HCT116 (cell line): Measurements from ENCODE around the gene NHSL2. TPM values are rescaled to one million over a fixed set of nuclear protein-coding genes. Genes with fewer than 3 reads are reported as not detected.

Source experiments
- ATAC-seq: fragments of 200-7000 bp; cut with Tn5 transposase; 2 replicates; pipeline ENCODE4 v1.9.1; 2020; ENCODE audit warnings: mild to moderate bottlenecking, moderate library complexity
- BruUV-seq: library from RNA; stranded (reverse); fragments of 400-500 nt; replicated peaks from 2 replicates; lab custom pipeline; 2021; lab: Mats Ljungman, UMichigan
- CTCF ChIA-PET: fragments of 300-600 bp; sonication (Branson Sonifier 250); formaldehyde crosslinking; loops from one replicate; lab custom pipeline; 2021; ENCODE audit warnings: antibody characterized with exemption; lab: Charles Lee
- POLR2A ChIA-PET: fragments of 300-600, 350-600 bp; sonication (Branson Sonifier 250); formaldehyde crosslinking; loops from one replicate; lab custom pipeline; 2021; ENCODE audit warnings: antibody characterized with exemption; lab: Charles Lee
- RAD21 ChIA-PET, 2 experiments: fragments of 300-600 bp; sonication (Branson Sonifier 250); formaldehyde crosslinking; loops; one replicate each; lab custom pipeline; 2023; ENCODE audit warnings: low total read pairs in 2 of 2; ENCODE audit not compliant: uncharacterized antibody in 2 of 2, unreplicated experiment in 2 of 2, low non-redundant PET in 1 of 2; lab: Charles Lee
- DNase-seq: peaks from one replicate; pipeline ENCODE4 v3.0.0-alpha.2; 2010; ENCODE audit warnings: low read depth, low spot score
- H2AFZ ChIP-seq: fragments of 200-600 bp; shearing (Covaris generic), sonication (generic); 2 replicates; pipeline ENCODE4 v1.6.1; 2017; ENCODE audit warnings: low read depth, mixed run types, mixed read lengths, antibody characterized with exemption, low read length; ENCODE audit not compliant: poor library complexity, severe bottlenecking
- H3K27ac ChIP-seq: 2 replicates; pipeline ENCODE4 v1.5.1; 2012; ENCODE audit warnings: low read depth, low read length
- H3K27me3 ChIP-seq: fragments of 200-600 bp; sonication (generic); 2 replicates; pipeline ENCODE4 v1.6.1; 2016; ENCODE audit warnings: mixed run types, low read length, mixed read lengths; ENCODE audit not compliant: insufficient read depth
- H3K36me3 ChIP-seq, 2 experiments: fragments of 200-500 bp in 1 of 2; fragments of 200-600 bp in 1 of 2; sonication (Bioruptor generic) in 1 of 2; sonication (generic) in 1 of 2; 2 replicates each; pipeline versions ENCODE4 v1.5.1 to v1.6.1; 2014 to 2016; ENCODE audit warnings: low read length in 2 of 2, inconsistent platforms in 1 of 2, mixed read lengths in 1 of 2, mixed run types in 1 of 2; ENCODE audit not compliant: insufficient read depth in 2 of 2, control insufficient read depth in 1 of 2
- H3K4me1 ChIP-seq, 2 experiments: fragments of 200-600 bp in 1 of 2; sonication (generic) in 1 of 2; 2 replicates each; pipeline versions ENCODE4 v1.5.1 to v1.6.1; 2012 to 2017; ENCODE audit warnings: low read length in 2 of 2, inconsistent platforms in 1 of 2, mild to moderate bottlenecking in 1 of 2, mixed read lengths in 1 of 2, mixed run types in 1 of 2, moderate library complexity in 1 of 2; ENCODE audit not compliant: insufficient read depth in 2 of 2, control insufficient read depth in 1 of 2
- H3K4me2 ChIP-seq: fragments of 200-600 bp; sonication (generic); 2 replicates; pipeline ENCODE4 v1.6.1; 2017; ENCODE audit warnings: mixed run types, low read length, mixed read lengths
- H3K4me3 ChIP-seq, 2 experiments: fragments of 200-600 bp in 1 of 2; sonication (generic) in 1 of 2; replicated peaks in 1 of 2; 2 replicates each; pipeline ENCODE4 v1.5.1; 2011 to 2016; ENCODE audit warnings: low read length in 2 of 2, control low read depth in 1 of 2, low read depth in 1 of 2, mild to moderate bottlenecking in 1 of 2, mixed read lengths in 1 of 2, mixed run types in 1 of 2
- H3K79me2 ChIP-seq: fragments of 200-600 bp; sonication (generic); 2 replicates; pipeline ENCODE4 v1.6.1; 2017; ENCODE audit warnings: mild to moderate bottlenecking, mixed run types, low read length, moderate library complexity, mixed read lengths; ENCODE audit not compliant: insufficient read depth
- H3K9ac ChIP-seq: fragments of 200-600 bp; sonication (generic); 2 replicates; pipeline ENCODE4 v1.6.1; 2016; ENCODE audit warnings: low read length, mixed read lengths
- H3K9me2 ChIP-seq: fragments of 200-600 bp; sonication (generic), shearing (Covaris generic); 2 replicates; pipeline ENCODE4 v1.6.1; 2017; ENCODE audit warnings: mixed run types, mild to moderate bottlenecking, moderate library complexity; ENCODE audit not compliant: insufficient read depth
- H3K9me3 ChIP-seq, 2 experiments: fragments of 200-500 bp in 1 of 2; fragments of 200-600 bp in 1 of 2; sonication (Bioruptor generic) in 1 of 2; sonication (generic) in 1 of 2; 2 replicates each; pipeline ENCODE4 v1.6.1; 2014 to 2017; ENCODE audit warnings: low read length in 2 of 2, mixed read lengths in 2 of 2, inconsistent platforms in 1 of 2, low read depth in 1 of 2, mild to moderate bottlenecking in 1 of 2, mixed run types in 1 of 2, moderate library complexity in 1 of 2; ENCODE audit not compliant: control insufficient read depth in 1 of 2, insufficient read depth in 1 of 2
- H4K20me1 ChIP-seq: fragments of 200-600 bp; sonication (generic), shearing (Covaris generic); 2 replicates; pipeline ENCODE4 v1.6.1; 2017; ENCODE audit warnings: mixed run types, mild to moderate bottlenecking, moderate library complexity; ENCODE audit not compliant: insufficient read depth
- CEBPB ChIP-seq: IDR thresholded peaks from 2 replicates; pipeline ENCODE4 v1.6.1; 2012; ENCODE audit warnings: low read depth
- ELF1 ChIP-seq: IDR thresholded peaks from 2 replicates; pipeline ENCODE4 v1.6.1; 2012; ENCODE audit warnings: low read depth, borderline replicate concordance
- EZH2phosphoT487 ChIP-seq: fragments of 200-600 bp; IDR thresholded peaks from 2 replicates; pipeline ENCODE4 v1.6.1; 2018; ENCODE audit warnings: antibody characterized with exemption, borderline replicate concordance
- FOSL1 ChIP-seq: IDR thresholded peaks from 2 replicates; pipeline ENCODE4 v1.6.1; 2012; ENCODE audit warnings: low read depth
- POLR2A ChIP-seq: IDR thresholded peaks from 2 replicates; pipeline ENCODE4 v1.7.0; 2011; ENCODE audit warnings: borderline replicate concordance; ENCODE audit not compliant: insufficient read depth, insufficient read length; ENCODE audit errors: extremely low read depth
- POLR2AphosphoS5 ChIP-seq: IDR thresholded peaks from 2 replicates; pipeline ENCODE4 v1.6.1; 2011; ENCODE audit warnings: mild to moderate bottlenecking, low read depth, low read length, moderate library complexity
- SIN3A ChIP-seq: IDR thresholded peaks from 2 replicates; pipeline ENCODE4 v1.6.1; 2012; ENCODE audit warnings: low read depth
- SP1 ChIP-seq: IDR thresholded peaks from 2 replicates; pipeline ENCODE4 v1.6.1; 2012; ENCODE audit warnings: low read depth
- ZFX ChIP-seq: fragments of 450-650 bp; IDR thresholded peaks from 2 replicates; pipeline ENCODE4 v1.6.1; 2017
- ZNF274 ChIP-seq: fragments of 200-500 bp; sonication (Bioruptor generic); IDR thresholded peaks from 2 replicates; pipeline ENCODE4 v1.6.1; 2014; ENCODE audit warnings: mild to moderate bottlenecking, low read depth, low read length, inconsistent platforms
- intact Hi-C: fragments of 100-400 bp; cut with micrococcal nuclease; formaldehyde crosslinking; loops from 2 replicates; pipeline ENCODE4 v1.10.0; 2022
- total RNA-seq: library from RNA; stranded (reverse); gene quantifications from one replicate; pipeline ENCODE4 v1.2.1, GENCODE V29; 2021; ENCODE audit not compliant: unreplicated experiment
- TF ChIP-seq, protein P1 (sequence below), 3 experiments: fragments of 200-600 bp in 1 of 3; sonication (generic) in 1 of 3; IDR thresholded peaks in 2 of 3; conservative IDR thresholded peaks in 1 of 3; 2 replicates each; pipeline ENCODE4 v1.5.1; 2012 to 2017; ENCODE audit warnings: low read depth in 2 of 3, low read length in 2 of 3, antibody characterized with exemption in 1 of 3, borderline replicate concordance in 1 of 3, control low read depth in 1 of 3, mild to moderate bottlenecking in 1 of 3, mixed read lengths in 1 of 3, mixed run types in 1 of 3, moderate library complexity in 1 of 3; ENCODE audit not compliant: insufficient read depth in 1 of 3
- TF ChIP-seq, protein P2 (sequence below): IDR thresholded peaks from 2 replicates; pipeline ENCODE4 v1.6.1; 2012
- TF ChIP-seq, protein P3 (sequence below): IDR thresholded peaks from 2 replicates; pipeline ENCODE4 v1.6.1; 2012

The NHSL2 gene
- total RNA-seq, 1 experiment from 2014 or later = 0.22 TPM

DNA sequence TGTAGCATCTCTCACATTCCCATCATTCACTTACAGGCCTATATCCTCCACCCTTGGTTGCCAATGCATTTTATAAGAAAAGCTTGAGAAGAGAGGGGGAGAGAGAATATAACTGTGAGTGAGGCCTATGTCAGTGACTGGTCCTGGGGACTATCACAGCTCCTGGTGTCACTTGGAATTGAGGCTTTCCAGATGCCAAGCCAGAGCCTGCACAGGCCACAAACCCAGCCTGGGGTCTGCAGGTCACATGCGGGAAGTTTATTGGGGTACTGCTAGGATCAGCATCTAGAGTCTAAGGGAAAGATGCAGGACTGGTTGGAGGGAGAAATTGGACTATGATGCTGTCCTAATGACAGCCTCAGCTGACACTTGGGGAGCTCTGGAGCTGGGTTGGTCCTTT is 173.5 kb downstream of the NHSL2 start:
- no peak for ATAC-seq
- no peak for DNase-seq

DNA sequence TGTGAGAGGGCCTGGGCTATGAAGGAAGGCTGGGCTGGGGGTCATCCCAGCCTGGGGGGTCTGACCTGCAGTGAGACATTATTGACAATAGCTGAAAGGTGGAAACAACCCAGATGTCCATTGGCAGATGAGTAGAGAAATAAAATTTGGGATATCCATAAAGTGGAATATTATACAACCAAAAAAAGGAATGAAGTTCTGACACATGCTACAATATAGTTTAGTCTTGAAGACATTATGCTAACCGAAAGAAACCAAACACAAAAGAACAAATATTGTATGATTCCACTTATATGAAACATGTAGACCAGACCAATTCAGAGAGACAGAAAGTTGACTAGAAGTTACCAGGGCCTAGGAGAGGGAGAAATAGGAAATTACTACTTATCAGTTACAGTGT is 176.3 kb downstream of the NHSL2 start:
- Histone ChIP-seq H3K9me2 (no peaks in the 10 kb centered on the region), H3K4me1 (no peaks in the 10 kb centered on the region), H3K9me3 (no peaks in the 10 kb centered on the region), H3K79me2 (no peaks in the 10 kb centered on the region), H3K9ac (no peak overlapping the region), H3K4me2 (no peak overlapping the region), H4K20me1 (no peaks in the 10 kb centered on the region), H2AFZ (no peak overlapping the region), H3K36me3 (no peaks in the 10 kb centered on the region), H3K27me3 (no peaks in the 10 kb centered on the region), H3K27ac (no peak overlapping the region), H3K4me3 (no peak overlapping the region)
- BruUV-seq = no TSS peak
- POLR2A ChIA-PET = no interaction called here
- ATAC-seq (no peak), DNase-seq (no peak)
- intact Hi-C loops = no loop called here
- no peak for TF ChIP-seq FOSL1
- no peak for TF ChIP-seq CEBPB
- TF ChIP-seq, protein P1, sequence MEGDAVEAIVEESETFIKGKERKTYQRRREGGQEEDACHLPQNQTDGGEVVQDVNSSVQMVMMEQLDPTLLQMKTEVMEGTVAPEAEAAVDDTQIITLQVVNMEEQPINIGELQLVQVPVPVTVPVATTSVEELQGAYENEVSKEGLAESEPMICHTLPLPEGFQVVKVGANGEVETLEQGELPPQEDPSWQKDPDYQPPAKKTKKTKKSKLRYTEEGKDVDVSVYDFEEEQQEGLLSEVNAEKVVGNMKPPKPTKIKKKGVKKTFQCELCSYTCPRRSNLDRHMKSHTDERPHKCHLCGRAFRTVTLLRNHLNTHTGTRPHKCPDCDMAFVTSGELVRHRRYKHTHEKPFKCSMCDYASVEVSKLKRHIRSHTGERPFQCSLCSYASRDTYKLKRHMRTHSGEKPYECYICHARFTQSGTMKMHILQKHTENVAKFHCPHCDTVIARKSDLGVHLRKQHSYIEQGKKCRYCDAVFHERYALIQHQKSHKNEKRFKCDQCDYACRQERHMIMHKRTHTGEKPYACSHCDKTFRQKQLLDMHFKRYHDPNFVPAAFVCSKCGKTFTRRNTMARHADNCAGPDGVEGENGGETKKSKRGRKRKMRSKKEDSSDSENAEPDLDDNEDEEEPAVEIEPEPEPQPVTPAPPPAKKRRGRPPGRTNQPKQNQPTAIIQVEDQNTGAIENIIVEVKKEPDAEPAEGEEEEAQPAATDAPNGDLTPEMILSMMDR (IDR thresholded peaks at IDR 0.05 in 2 of 3, conservative IDR thresholded peaks at IDR 0.05 in 1 of 3; ENCODE audit: borderline replicate concordance in 1 of 3, insufficient read depth in 1 of 3, low read depth in 2 of 3, low read length in 2 of 3) = no peak
- TF ChIP-seq, protein P2, sequence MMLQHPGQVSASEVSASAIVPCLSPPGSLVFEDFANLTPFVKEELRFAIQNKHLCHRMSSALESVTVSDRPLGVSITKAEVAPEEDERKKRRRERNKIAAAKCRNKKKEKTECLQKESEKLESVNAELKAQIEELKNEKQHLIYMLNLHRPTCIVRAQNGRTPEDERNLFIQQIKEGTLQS = no peak
- TF ChIP-seq POLR2A = no peak
- no peak for TF ChIP-seq ZFX
- TF ChIP-seq SP1 = no peak
- TF ChIP-seq EZH2phosphoT487 = no peak
- no peak for TF ChIP-seq ZNF274
- no peak for TF ChIP-seq POLR2AphosphoS5
- TF ChIP-seq, protein P3, sequence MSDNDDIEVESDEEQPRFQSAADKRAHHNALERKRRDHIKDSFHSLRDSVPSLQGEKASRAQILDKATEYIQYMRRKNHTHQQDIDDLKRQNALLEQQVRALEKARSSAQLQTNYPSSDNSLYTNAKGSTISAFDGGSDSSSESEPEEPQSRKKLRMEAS = no peak
- TF ChIP-seq SIN3A = no peak
- TF ChIP-seq ELF1 = no peak
- CTCF ChIA-PET = no interaction called here
- RAD21 ChIA-PET = no interaction called here

More for the DNA sequence above, 173.5 kb downstream of the NHSL2 start:
- H3K36me3 ChIP-seq = no peaks in the 10 kb centered on the region
- ChIA-PET RAD21 (no interaction called here), POLR2A (no interaction called here), CTCF (no interaction called here)
- no peaks in the 10 kb centered on the region for H3K27me3 ChIP-seq
- H3K79me2 ChIP-seq = no peaks in the 10 kb centered on the region
- H3K9ac ChIP-seq = no peak overlapping the region
- BruUV-seq = no TSS peak
- intact Hi-C loops = no loop called here
- no peaks in the 10 kb centered on the region for H3K9me2 ChIP-seq
- H4K20me1 ChIP-seq = no peaks in the 10 kb centered on the region
- H3K27ac ChIP-seq = no peak overlapping the region
- TF ChIP-seq, protein P2 = no peak
- no peaks in the 10 kb centered on the region for H3K4me1 ChIP-seq
- no peak overlapping the region for H3K4me2 ChIP-seq
- no peak overlapping the region for H3K4me3 ChIP-seq
- no peaks in the 10 kb centered on the region for H3K9me3 ChIP-seq
- no peak overlapping the region for H2AFZ ChIP-seq
